Measurements from ENCODE around the gene STAT2. TPM values are rescaled to one million over a fixed set of nuclear protein-coding genes. Genes with fewer than 3 reads are reported as not detected.
"Not testable (repeated sequence)": the region's sequence is repeated elsewhere in the genome, so short reads cannot be mapped to it uniquely, and the experiment has no call there.

STAT2 gene
- total RNA-seq, 4 donors from 2014 or later = 93.8 to 182 (median 111) TPM

DNA sequence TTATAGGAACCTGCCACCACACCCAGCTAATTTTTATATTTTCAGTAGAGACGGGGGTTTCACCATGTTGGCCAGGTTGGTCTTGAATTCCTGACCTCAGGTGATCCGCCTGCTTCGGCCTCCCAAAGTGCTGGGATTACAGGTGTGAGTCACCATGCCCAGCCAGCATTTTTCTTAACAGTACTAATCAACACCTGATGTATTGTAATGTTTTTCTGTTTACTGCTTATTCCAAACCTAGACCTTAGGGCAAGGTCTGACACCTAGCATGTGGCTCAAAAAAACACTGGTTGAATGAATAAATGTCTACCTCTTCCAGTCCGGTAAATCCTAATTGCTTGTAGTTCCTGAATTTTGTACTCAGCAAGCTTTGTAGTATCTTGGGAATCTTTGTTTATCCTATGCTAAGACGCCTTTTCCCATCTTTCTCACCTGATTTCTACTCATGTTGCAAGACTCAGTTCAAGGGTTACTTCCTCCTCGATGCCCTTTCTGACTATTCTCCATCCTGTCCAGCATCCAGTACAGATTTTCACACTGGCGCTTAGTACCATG is 28.9 kb downstream of the STAT2 start:
- Histone ChIP-seq H3K4me3 (no peak overlapping the region), H3K9me3 (no peaks in the 10 kb centered on the region), H3K27ac (no peak overlapping the region), H3K27me3 (no peaks in the 10 kb centered on the region), H3K36me3 (peaks cover 26% of the 10 kb centered on the region), H3K4me1 (peaks cover 18% of the 10 kb centered on the region)
- no peak for TF ChIP-seq EP300 (IDR thresholded peaks at IDR 0.05)
- no peak for DNase-seq (ENCODE audit: low spot score in 2 of 2)
- WGBS = 95% methylated on average over 7 of the region's 7 CpGs

DNA sequence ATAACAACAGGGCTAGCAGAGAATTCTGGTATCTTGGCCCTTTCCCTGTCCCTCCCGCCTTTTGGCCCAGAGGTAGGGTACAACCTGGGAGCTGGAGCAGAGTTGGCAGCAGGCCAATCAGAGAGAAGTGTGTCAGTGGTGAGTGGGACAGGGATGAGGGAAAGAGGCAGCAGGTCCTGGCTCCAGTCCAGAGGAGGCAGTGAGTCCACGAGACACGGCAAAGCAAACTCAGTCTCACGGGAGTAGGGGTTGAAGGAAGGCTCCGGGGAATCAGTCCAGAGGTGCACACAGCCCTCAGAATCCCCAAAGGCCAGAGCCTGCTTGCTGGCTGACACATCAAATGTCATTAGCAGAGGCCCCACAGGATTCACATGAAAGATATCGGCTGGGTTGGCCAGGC is 33.4 kb downstream of the STAT2 start:
- H3K27me3 ChIP-seq = no peaks in the 10 kb centered on the region
- H3K4me3 ChIP-seq = no peak overlapping the region
- H3K36me3 ChIP-seq = peaks cover 71% of the 10 kb centered on the region
- no peak for DNase-seq (ENCODE audit: low spot score in 2 of 2)
- no peak overlapping the region for H3K27ac ChIP-seq
- 78% methylated on average over 6 of the region's 6 CpGs for WGBS
- TF ChIP-seq, protein P1, sequence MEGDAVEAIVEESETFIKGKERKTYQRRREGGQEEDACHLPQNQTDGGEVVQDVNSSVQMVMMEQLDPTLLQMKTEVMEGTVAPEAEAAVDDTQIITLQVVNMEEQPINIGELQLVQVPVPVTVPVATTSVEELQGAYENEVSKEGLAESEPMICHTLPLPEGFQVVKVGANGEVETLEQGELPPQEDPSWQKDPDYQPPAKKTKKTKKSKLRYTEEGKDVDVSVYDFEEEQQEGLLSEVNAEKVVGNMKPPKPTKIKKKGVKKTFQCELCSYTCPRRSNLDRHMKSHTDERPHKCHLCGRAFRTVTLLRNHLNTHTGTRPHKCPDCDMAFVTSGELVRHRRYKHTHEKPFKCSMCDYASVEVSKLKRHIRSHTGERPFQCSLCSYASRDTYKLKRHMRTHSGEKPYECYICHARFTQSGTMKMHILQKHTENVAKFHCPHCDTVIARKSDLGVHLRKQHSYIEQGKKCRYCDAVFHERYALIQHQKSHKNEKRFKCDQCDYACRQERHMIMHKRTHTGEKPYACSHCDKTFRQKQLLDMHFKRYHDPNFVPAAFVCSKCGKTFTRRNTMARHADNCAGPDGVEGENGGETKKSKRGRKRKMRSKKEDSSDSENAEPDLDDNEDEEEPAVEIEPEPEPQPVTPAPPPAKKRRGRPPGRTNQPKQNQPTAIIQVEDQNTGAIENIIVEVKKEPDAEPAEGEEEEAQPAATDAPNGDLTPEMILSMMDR (IDR thresholded peaks at IDR 0.05) = no peak
- TF ChIP-seq POLR2A (IDR thresholded peaks at IDR 0.05) (no peak), POLR2AphosphoS5 (IDR thresholded peaks at IDR 0.05) (no peak)
- no peaks in the 10 kb centered on the region for H3K9me3 ChIP-seq
- no peaks in the 10 kb centered on the region for H3K4me1 ChIP-seq

DNA sequence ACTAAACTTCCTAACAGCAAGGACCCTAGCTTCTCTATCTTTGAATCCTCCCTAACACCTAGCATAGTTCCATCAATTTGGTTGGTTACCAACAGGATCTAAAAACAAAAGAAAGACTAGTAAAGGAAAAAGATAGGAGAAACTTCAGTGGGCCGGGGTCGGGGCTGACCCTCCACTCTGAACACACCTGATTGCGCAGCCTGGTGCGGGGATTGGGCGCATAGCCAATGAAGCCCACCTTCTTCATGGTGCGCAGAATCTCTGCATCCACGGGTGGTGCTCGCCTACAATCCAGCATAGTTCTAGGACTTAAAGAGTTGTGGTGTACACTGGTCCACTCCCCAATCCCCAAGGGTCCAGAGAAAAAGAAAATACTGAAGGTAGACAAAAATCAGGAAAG is 33.8 kb downstream of the STAT2 start:
- TF ChIP-seq POLR2AphosphoS5 (IDR thresholded peaks at IDR 0.05) (no peak), EP300 (IDR thresholded peaks at IDR 0.05) (no peak), POLR2A (IDR thresholded peaks at IDR 0.05) (no peak)
- TF ChIP-seq, protein P1 (IDR thresholded peaks at IDR 0.05) = no peak

DNA sequence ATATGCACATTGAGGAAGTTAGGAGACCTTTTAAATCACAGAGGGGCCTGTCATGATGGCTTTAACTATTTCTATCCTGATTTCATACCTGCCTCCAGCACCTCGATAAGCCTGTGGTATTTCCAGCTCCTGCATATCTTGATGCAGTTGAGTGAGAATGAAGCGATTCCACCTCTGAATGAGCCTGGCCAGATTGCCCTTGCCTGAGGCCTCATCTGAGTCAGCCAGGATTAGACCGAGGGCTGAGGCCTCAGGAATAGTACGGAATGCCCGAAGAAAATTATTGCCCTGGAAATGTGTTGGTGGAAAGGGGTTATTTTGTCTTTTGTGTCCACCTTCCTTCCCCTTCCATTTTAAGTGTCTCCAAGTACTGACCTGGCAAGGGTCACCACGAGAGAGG is 35.7 kb downstream of the STAT2 start:
- H3K4me1 ChIP-seq = no peaks in the 10 kb centered on the region
- TF ChIP-seq EP300 (IDR thresholded peaks at IDR 0.05) (no peak), POLR2AphosphoS5 (IDR thresholded peaks at IDR 0.05) (no peak), POLR2A (IDR thresholded peaks at IDR 0.05) (no peak)
- TF ChIP-seq, protein P1 (IDR thresholded peaks at IDR 0.05) = no peak
- no peak overlapping the region for H3K4me3 ChIP-seq
- H3K36me3 ChIP-seq = peaks cover 85% of the 10 kb centered on the region
- no peaks in the 10 kb centered on the region for H3K27me3 ChIP-seq
- no peaks in the 10 kb centered on the region for H3K9me3 ChIP-seq
- no peak overlapping the region for H3K27ac ChIP-seq
- WGBS = 93% methylated on average over 6 of the region's 6 CpGs
- DNase-seq (ENCODE audit: low spot score in 2 of 2) = no peak

More for the DNA sequence above, 33.8 kb downstream of the STAT2 start:
- 92% methylated on average over 8 of the region's 8 CpGs for WGBS
- Histone ChIP-seq H3K27me3 (no peaks in the 10 kb centered on the region), H3K9me3 (no peaks in the 10 kb centered on the region), H3K4me1 (no peaks in the 10 kb centered on the region), H3K27ac (no peak overlapping the region), H3K4me3 (no peak overlapping the region), H3K36me3 (peaks cover 74% of the 10 kb centered on the region)
- DNase-seq (ENCODE audit: low spot score in 2 of 2) = no peak

DNA sequence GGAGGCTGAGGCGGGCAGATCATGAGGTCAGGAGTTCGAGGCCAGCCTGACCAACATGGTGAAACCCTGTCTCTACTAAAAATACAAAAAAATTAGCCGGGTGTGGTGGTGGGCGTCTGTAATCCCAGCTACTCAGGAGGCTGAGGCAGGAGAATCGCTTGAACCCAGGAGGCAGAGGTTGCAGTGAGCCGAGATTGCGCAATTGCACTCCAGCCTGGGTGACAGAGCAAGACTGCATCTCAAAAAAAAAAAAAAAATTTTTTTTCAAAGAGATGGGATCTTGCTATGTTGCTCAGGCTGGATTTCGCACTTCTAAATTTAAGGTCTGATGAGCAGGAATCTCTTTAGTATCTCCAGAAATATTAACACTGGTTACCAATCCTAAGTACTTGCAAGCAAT is 38.3 kb downstream of the STAT2 start:
- peaks cover 71% of the 10 kb centered on the region for H3K36me3 ChIP-seq
- DNase-seq (ENCODE audit: low spot score in 2 of 2) = not testable (repeated sequence)

DNA sequence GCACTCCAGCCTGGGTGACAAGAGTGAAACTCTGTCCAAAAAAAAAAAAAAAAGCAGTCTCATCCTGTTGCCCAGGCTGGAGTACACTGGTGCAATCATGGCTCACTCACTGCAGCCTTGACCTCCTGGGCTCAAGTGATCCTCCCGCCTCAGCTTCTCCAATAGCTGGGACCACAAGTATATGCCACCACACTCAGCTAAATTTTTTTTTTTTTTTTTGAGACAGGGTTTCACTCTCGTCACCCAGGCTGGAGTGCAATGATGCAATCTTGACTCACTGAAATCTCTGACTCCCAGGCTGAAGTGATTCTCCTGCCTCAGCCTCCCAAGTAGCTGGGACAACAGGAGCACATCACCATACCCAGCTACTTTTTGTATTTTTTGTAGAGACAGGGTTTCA is 38.9 kb downstream of the STAT2 start:
- 91% methylated on average over 2 of the region's 2 CpGs for WGBS
- no peak for DNase-seq (ENCODE audit: low spot score in 2 of 2)
- H3K27me3 ChIP-seq = no peaks in the 10 kb centered on the region
- H3K27ac ChIP-seq = no peak overlapping the region
- H3K36me3 ChIP-seq = peaks cover 65% of the 10 kb centered on the region
- H3K9me3 ChIP-seq = no peaks in the 10 kb centered on the region
- no peak overlapping the region for H3K4me3 ChIP-seq
- H3K4me1 ChIP-seq = peaks cover 5% of the 10 kb centered on the region
- TF ChIP-seq POLR2AphosphoS5 (IDR thresholded peaks at IDR 0.05) (no peak), POLR2A (IDR thresholded peaks at IDR 0.05) (no peak), EP300 (IDR thresholded peaks at IDR 0.05) (no peak)
- TF ChIP-seq, protein P1 (IDR thresholded peaks at IDR 0.05) = no peak

More for the DNA sequence above, 38.3 kb downstream of the STAT2 start:
- not testable (repeated sequence) for H3K4me1 ChIP-seq, H3K9me3 ChIP-seq, H3K27ac ChIP-seq, H3K4me3 ChIP-seq, H3K27me3 ChIP-seq
- 92% methylated on average over 8 of the region's 8 CpGs for WGBS

Measured in suprapubic skin (tissue), 4 donors.